Measurements from ENCODE around the gene SLC25A13.

GRCh38 chr7:96250776-96251361 lies 71.0 kb downstream of the SLC25A13 start:
- TF ChIP-seq CBX5 (IDR thresholded peaks at IDR 0.05; ENCODE audit: low read depth, low read length): no peak
- TF ChIP-seq POLR2A (IDR thresholded peaks at IDR 0.05; ENCODE audit: control extremely low read depth in 1 of 2, low read depth in 2 of 2, low read length in 2 of 2): no peak
- no peak for TF ChIP-seq EZH2 (IDR thresholded peaks at IDR 0.05; ENCODE audit: low read depth, low read length, severe bottlenecking)
- TF ChIP-seq JUN (IDR thresholded peaks at IDR 0.05; ENCODE audit: low read depth, low read length): no peak
- no peak for TF ChIP-seq YY1 (IDR thresholded peaks at IDR 0.05; ENCODE audit: low read depth, low read length)
- no peak for TF ChIP-seq CHD2 (IDR thresholded peaks at IDR 0.05; ENCODE audit: low read length)
- TF ChIP-seq RAD21 (IDR thresholded peaks at IDR 0.05 in 1 of 2, conservative IDR thresholded peaks at IDR 0.05 in 1 of 2; ENCODE audit: low read depth in 2 of 2, low read length in 2 of 2): no peak
- no peak for TF ChIP-seq CTCF (IDR thresholded peaks at IDR 0.05; ENCODE audit: control extremely low read depth in 1 of 3, insufficient read depth in 1 of 3, low read depth in 1 of 3, low read length in 3 of 3)
- TF ChIP-seq ZNF274 (IDR thresholded peaks at IDR 0.05; ENCODE audit: borderline replicate concordance, extremely low read depth, low read length): no peak
- TF ChIP-seq EP300 (IDR thresholded peaks at IDR 0.05; ENCODE audit: borderline replicate concordance in 1 of 2, low read depth in 2 of 2, low read length in 2 of 2): no peak
- no peak for TF ChIP-seq BRCA1 (IDR thresholded peaks at IDR 0.05; ENCODE audit: low read depth, low read length)
- no peak for TF ChIP-seq RNF2 (IDR thresholded peaks at IDR 0.05; ENCODE audit: borderline replicate concordance, low read depth, low read length, missing control alignments, poor library complexity, severe bottlenecking)
- TF ChIP-seq SIN3A (conservative IDR thresholded peaks at IDR 0.05 in 1 of 2, IDR thresholded peaks at IDR 0.05 in 1 of 2; ENCODE audit: low read depth in 1 of 2, low read length in 2 of 2): no peak
- no peak for TF ChIP-seq POLR2AphosphoS5 (IDR thresholded peaks at IDR 0.05; ENCODE audit: low read depth, low read length)

Data from H1 (cell line).